Hepatocyte (in vitro differentiated cells): ENCODE results near the gene DRC7. TPM values are rescaled to one million over a fixed set of nuclear protein-coding genes. Genes with fewer than 3 reads are reported as not detected.
"Not testable (repeated sequence)": the region's sequence is repeated elsewhere in the genome, so short reads cannot be mapped to it uniquely, and the experiment has no call there.

Source experiments
- DNase-seq: peaks from one replicate; pipeline ENCODE4 v3.0.0-alpha.2; 2016; ENCODE audit warnings: low spot score
- H2AFZ ChIP-seq: fragments of 200-600 bp; sonication (generic); 2 replicates; pipeline ENCODE4 v1.6.0; 2016; ENCODE audit warnings: antibody characterized with exemption, mild to moderate bottlenecking
- H3K27ac ChIP-seq: fragments of 200-600 bp; sonication (generic); 2 replicates; pipeline ENCODE4 v1.5.1; 2016; ENCODE audit warnings: mild to moderate bottlenecking
- H3K27me3 ChIP-seq: fragments of 200-600 bp; sonication (generic); 2 replicates; pipeline ENCODE4 v1.6.1; 2016
- H3K36me3 ChIP-seq: fragments of 200-600 bp; sonication (generic); replicated peaks from 2 replicates; pipeline ENCODE4 v1.5.1; 2016; ENCODE audit warnings: low read depth; ENCODE audit not compliant: insufficient read depth
- H3K4me1 ChIP-seq: fragments of 200-600 bp; sonication (generic); 2 replicates; pipeline ENCODE4 v1.5.1; 2016; ENCODE audit warnings: mild to moderate bottlenecking, moderate library complexity; ENCODE audit not compliant: insufficient read depth
- H3K4me2 ChIP-seq: fragments of 200-600 bp; sonication (generic); 2 replicates; pipeline ENCODE4 v1.6.0; 2016
- H3K4me3 ChIP-seq: fragments of 200-600 bp; sonication (generic); 2 replicates; pipeline ENCODE4 v1.5.1; 2016; ENCODE audit warnings: mild to moderate bottlenecking
- H3K79me2 ChIP-seq: fragments of 200-600 bp; sonication (generic); 2 replicates; pipeline ENCODE4 v1.6.0; 2017; ENCODE audit warnings: mild to moderate bottlenecking
- H3K9me2 ChIP-seq: fragments of 200-600 bp; sonication (generic); replicated peaks from 2 replicates; pipeline ENCODE4 v1.6.0; 2017; ENCODE audit warnings: mild to moderate bottlenecking; ENCODE audit not compliant: insufficient read depth
- H3K9me3 ChIP-seq: fragments of 200-600 bp; sonication (generic); 2 replicates; pipeline ENCODE4 v1.5.1; 2016; ENCODE audit warnings: low read depth, mild to moderate bottlenecking
- H4K20me1 ChIP-seq: fragments of 200-600 bp; sonication (generic); 2 replicates; pipeline ENCODE4 v1.6.0; 2016; ENCODE audit warnings: mild to moderate bottlenecking; ENCODE audit not compliant: insufficient read depth, poor library complexity, severe bottlenecking
- CTCF ChIP-seq: fragments of 200-600 bp; sonication (generic); IDR thresholded peaks from 2 replicates; pipeline ENCODE4 v1.5.1; 2016; ENCODE audit warnings: antibody characterized with exemption, mild to moderate bottlenecking; ENCODE audit not compliant: poor library complexity
- EZH2 ChIP-seq: fragments of 200-600 bp; sonication (generic); IDR thresholded peaks from 2 replicates; pipeline ENCODE4 v1.6.1; 2016; ENCODE audit warnings: antibody characterized with exemption, mild to moderate bottlenecking, borderline replicate concordance
- EZH2phosphoT487 ChIP-seq: fragments of 200-600 bp; sonication (generic); IDR thresholded peaks from one replicate; pipeline ENCODE4 v1.6.1; 2018; ENCODE audit warnings: antibody characterized with exemption, mild to moderate bottlenecking, low read depth, moderate library complexity; ENCODE audit not compliant: unreplicated experiment, severe bottlenecking
- WGBS: methylation state at CpG from one replicate; pipeline ENCODE4 v1.1.6; 2016; ENCODE audit warnings: low lambda C conversion rate; ENCODE audit errors: missing lambda C conversion rate; 5-methylcytosine and 5-hydroxymethylcytosine counted together
- microRNA-seq: library from miRNA; unstranded; fragments of <30 nt; microRNA quantifications from one replicate; pipeline ENCODE4, GENCODE V29; 2017
- polyA plus RNA-seq: library from polyadenylated mRNA; unstranded; fragments of >200 nt; fragmentation: Nextera tagmentation; extraction: Ambion mirVana; gene quantifications from 2 replicates; pipeline ENCODE4 v1.2.1, GENCODE V29; 2016
- small RNA-seq: library from RNA; depleted of rRNA; stranded (forward); fragments of <200 nt; gene quantifications from one replicate; pipeline ENCODE3, GENCODE V24; 2014
- total RNA-seq: library from RNA; depleted of rRNA; stranded (reverse); fragments of >200 nt; gene quantifications from 2 replicates; pipeline ENCODE4 v1.2.3, GENCODE V29; 2014

The DRC7 gene
- total and polyA plus RNA-seq, 2 experiments from 2014 or later, result 0.27 to 0.93 TPM

DNA sequence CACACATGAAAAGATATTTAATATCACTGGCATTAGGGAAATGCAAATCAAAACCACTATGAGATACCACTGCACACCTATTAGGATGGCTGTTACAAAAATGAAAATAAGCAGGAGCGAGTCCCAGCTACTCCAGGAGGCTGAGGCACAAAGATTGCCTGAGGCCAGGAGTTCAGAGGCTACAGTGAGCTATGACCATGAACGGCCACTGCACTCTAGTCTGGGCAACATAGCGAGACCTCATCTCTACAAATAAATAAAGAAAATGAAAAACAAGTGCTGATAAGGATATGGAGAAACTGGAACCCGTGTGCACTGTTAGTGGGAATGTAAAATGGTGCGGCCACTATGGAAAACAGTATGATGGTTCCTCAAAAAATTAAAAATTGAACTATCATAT lies 84.1 kb downstream of the DRC7 start:
- H3K9me2 ChIP-seq, result no peaks in the 10 kb centered on the region
- no peak overlapping the region for H3K27ac ChIP-seq
- no peaks in the 10 kb centered on the region for H3K36me3 ChIP-seq
- no peaks in the 10 kb centered on the region for H3K79me2 ChIP-seq
- 88% methylated on average over 5 of the region's 5 CpGs for WGBS
- H3K9me3 ChIP-seq, result no peaks in the 10 kb centered on the region
- H3K27me3 ChIP-seq, result no peaks in the 10 kb centered on the region
- TF ChIP-seq CTCF, result no peak
- TF ChIP-seq EZH2phosphoT487, result no peak
- no peak for TF ChIP-seq EZH2
- H3K4me2 ChIP-seq, result no peak overlapping the region
- no peak for DNase-seq
- no peak overlapping the region for H2AFZ ChIP-seq
- no peaks in the 10 kb centered on the region for H4K20me1 ChIP-seq
- no peak overlapping the region for H3K4me3 ChIP-seq
- H3K4me1 ChIP-seq, result no peaks in the 10 kb centered on the region

DNA sequence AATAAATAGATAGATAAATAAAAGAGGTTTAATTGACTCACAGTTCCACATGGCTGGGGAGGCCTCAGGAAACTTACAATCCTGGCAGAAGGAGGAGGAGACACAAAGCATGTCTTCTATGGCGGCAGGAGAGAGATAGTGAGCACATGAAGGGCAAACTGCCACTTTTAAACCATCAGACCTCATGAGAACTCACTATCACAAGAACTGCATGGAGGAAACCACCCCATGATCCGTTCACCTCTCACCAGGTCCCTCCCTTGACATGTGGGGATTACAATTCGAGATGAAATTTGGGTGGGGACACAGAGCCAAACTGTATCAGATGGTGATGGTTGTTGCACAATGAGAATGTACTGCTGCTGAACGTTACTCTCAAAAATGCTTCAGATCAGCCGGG lies 85.2 kb downstream of the DRC7 start:
- not testable (repeated sequence) for H3K9me3 ChIP-seq, H3K4me1 ChIP-seq, H2AFZ ChIP-seq, H3K27ac ChIP-seq, H3K79me2 ChIP-seq, DNase-seq, H3K9me2 ChIP-seq, H3K36me3 ChIP-seq, H4K20me1 ChIP-seq, H3K4me2 ChIP-seq, H3K27me3 ChIP-seq, H3K4me3 ChIP-seq
- 91% methylated on average over 5 of the region's 5 CpGs for WGBS

- 87% methylated on average over 1 of the region's 1 CpG for WGBS
- Histone ChIP-seq H3K4me3 (no peak overlapping the region), H3K27me3 (no peaks in the 10 kb centered on the region), H4K20me1 (no peaks in the 10 kb centered on the region), H3K9me2 (no peaks in the 10 kb centered on the region), H3K9me3 (no peaks in the 10 kb centered on the region), H3K27ac (no peak overlapping the region), H2AFZ (no peak overlapping the region), H3K4me1 (no peaks in the 10 kb centered on the region), H3K4me2 (no peak overlapping the region), H3K36me3 (no peaks in the 10 kb centered on the region), H3K79me2 (no peaks in the 10 kb centered on the region)
- TF ChIP-seq CTCF (no peak), EZH2 (no peak), EZH2phosphoT487 (no peak)
- no peak for DNase-seq
Observed at GRCh38 chr16:57781349-57781740, 86.7 kb downstream of the DRC7 start.

Small RNA genes lying within 50 kb of the gene (microRNA-seq; reads per million reads assigned to microRNA genes)
- not detected for gene MIR6772

Small RNA genes lying within 50 kb of the gene (small RNA-seq; reads per million reads assigned to genes)
- 0.19 reads per million for gene MIR6772

Other genes starting within 250 kb of the DRC7 start
- gene CIAPIN1, start 247.4 kb upstream of the DRC7 start, total RNA-seq, result 53.1 and 54.2 TPM in 2 replicates
- 53.7 and 56.1 TPM in 2 replicates for gene CIAPIN1, start 247.4 kb upstream of the DRC7 start, polyA plus RNA-seq
- gene COQ9, start 247.3 kb upstream of the DRC7 start, total RNA-seq, result 57.1 and 61.9 TPM in 2 replicates
- 63.2 and 81.5 TPM in 2 replicates for gene COQ9, start 247.3 kb upstream of the DRC7 start, polyA plus RNA-seq
- gene POLR2C, start 232.1 kb upstream of the DRC7 start, total RNA-seq, result 92.5 and 101 TPM in 2 replicates
- gene POLR2C, start 232.1 kb upstream of the DRC7 start, polyA plus RNA-seq, result 49.0 and 56.6 TPM in 2 replicates
- 112 and 122 TPM in 2 replicates for gene DOK4, start 208.3 kb upstream of the DRC7 start, total RNA-seq
- 96.3 and 106 TPM in 2 replicates for gene DOK4, start 208.3 kb upstream of the DRC7 start, polyA plus RNA-seq
- gene CCDC102A, start 158.2 kb upstream of the DRC7 start, total RNA-seq, result 10.5 and 11.4 TPM in 2 replicates
- gene CCDC102A, start 158.2 kb upstream of the DRC7 start, polyA plus RNA-seq, result 13.1 and 17.2 TPM in 2 replicates
- gene ADGRG5, start 152.2 kb upstream of the DRC7 start, total RNA-seq, result 1.1 and 2.2 TPM in 2 replicates
- 1.9 and 2.9 TPM in 2 replicates for gene ADGRG5, start 152.2 kb upstream of the DRC7 start, polyA plus RNA-seq
- gene ADGRG1, start 66.2 kb upstream of the DRC7 start, total RNA-seq, result 29.6 and 45.9 TPM in 2 replicates
- gene ADGRG1, start 66.2 kb upstream of the DRC7 start, polyA plus RNA-seq, result 58.0 and 61.1 TPM in 2 replicates
- 0.20 TPM in 1 of 2 replicates, not detected in the other for gene ADGRG3, start 26.5 kb upstream of the DRC7 start, total RNA-seq
- gene ADGRG3, start 26.5 kb upstream of the DRC7 start, polyA plus RNA-seq, result not detected in 2 replicates
- gene KATNB1, start 41.0 kb downstream of the DRC7 start, total RNA-seq, result 8.9 and 12.3 TPM in 2 replicates
- gene KATNB1, start 41.0 kb downstream of the DRC7 start, polyA plus RNA-seq, result 15.3 and 19.0 TPM in 2 replicates
- gene KIFC3, start 107.7 kb downstream of the DRC7 start, total RNA-seq, result 41.4 and 49.7 TPM in 2 replicates
- gene KIFC3, start 107.7 kb downstream of the DRC7 start, polyA plus RNA-seq, result 55.3 and 66.5 TPM in 2 replicates